ENCODE measurements around the gene ANKK1.

DNA sequence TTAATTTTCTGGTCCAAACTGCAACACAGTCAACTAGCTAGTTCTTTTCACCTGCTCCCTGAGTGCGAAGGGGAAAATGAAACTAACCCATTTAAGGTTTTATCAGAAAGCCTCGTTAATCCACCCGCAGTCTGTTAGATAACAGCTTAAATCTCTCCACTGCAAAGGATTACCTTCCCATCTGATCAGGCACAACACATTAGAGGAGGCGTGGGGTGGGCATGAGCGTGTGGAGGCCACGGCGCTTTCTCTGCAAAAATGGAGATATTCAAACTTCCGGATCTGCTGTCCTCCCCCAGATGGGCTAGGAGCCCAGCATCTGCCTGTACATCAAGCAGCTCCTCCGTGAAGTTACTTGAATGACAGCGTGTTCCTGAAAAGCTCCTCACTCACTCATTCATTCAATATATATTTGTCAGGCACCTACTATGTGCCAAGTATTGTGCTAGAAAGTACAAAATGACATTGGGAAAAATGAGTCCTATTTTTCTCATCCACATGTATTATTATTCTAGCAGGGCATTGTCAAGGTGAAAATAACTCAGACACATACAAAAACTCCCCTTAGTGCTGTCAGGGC, 13.5 kb upstream of the ANKK1 start:
- TF ChIP-seq, protein P1, sequence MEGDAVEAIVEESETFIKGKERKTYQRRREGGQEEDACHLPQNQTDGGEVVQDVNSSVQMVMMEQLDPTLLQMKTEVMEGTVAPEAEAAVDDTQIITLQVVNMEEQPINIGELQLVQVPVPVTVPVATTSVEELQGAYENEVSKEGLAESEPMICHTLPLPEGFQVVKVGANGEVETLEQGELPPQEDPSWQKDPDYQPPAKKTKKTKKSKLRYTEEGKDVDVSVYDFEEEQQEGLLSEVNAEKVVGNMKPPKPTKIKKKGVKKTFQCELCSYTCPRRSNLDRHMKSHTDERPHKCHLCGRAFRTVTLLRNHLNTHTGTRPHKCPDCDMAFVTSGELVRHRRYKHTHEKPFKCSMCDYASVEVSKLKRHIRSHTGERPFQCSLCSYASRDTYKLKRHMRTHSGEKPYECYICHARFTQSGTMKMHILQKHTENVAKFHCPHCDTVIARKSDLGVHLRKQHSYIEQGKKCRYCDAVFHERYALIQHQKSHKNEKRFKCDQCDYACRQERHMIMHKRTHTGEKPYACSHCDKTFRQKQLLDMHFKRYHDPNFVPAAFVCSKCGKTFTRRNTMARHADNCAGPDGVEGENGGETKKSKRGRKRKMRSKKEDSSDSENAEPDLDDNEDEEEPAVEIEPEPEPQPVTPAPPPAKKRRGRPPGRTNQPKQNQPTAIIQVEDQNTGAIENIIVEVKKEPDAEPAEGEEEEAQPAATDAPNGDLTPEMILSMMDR (IDR thresholded peaks at IDR 0.05; ENCODE audit: insufficient read depth, low read depth, low read length): no peak
- TF ChIP-seq EZH2 (IDR thresholded peaks at IDR 0.05; ENCODE audit: insufficient read depth, low read length): no peak
